Omental fat pad (tissue), 4 donors: ENCODE measurements around the gene CYFIP1. TPM values are rescaled to one million over a fixed set of nuclear protein-coding genes. Genes with fewer than 3 reads are reported as not detected.

Experiments used
- ATAC-seq: fragments of 150-250 bp; one replicate; pipeline ENCODE4 v1.9.1; 2016; ENCODE audit warnings: mild to moderate bottlenecking, moderate library complexity; ENCODE audit not compliant: low FRiP score
- DNase-seq: peaks from one replicate; pipeline ENCODE4 v3.0.0-alpha.2; 2019; ENCODE audit warnings: low spot score
- total RNA-seq, 4 donors: library from RNA; depleted of rRNA; stranded (reverse); fragments of >200 nt; gene quantifications; one replicate each; pipeline ENCODE4 v1.1.0, GENCODE V29; 2016
- TF ChIP-seq, protein P1 (sequence below), 3 donors: fragments of 450-650 bp; IDR thresholded peaks; one replicate each; pipeline ENCODE4 v1.5.1; 2016 to 2017; ENCODE audit warnings: antibody characterized with exemption in 3 of 3, mild to moderate bottlenecking in 3 of 3, moderate library complexity in 2 of 3

The CYFIP1 gene
- total RNA-seq, 4 donors from 2014 or later, result 86.4 to 129 (median 97.5) TPM

- DNase-seq, result no peak
- peak; percentile 19 for ATAC-seq
Measured at GRCh38 chr15:22979238-22980188, 655 bp downstream of the CYFIP1 start.

DNA sequence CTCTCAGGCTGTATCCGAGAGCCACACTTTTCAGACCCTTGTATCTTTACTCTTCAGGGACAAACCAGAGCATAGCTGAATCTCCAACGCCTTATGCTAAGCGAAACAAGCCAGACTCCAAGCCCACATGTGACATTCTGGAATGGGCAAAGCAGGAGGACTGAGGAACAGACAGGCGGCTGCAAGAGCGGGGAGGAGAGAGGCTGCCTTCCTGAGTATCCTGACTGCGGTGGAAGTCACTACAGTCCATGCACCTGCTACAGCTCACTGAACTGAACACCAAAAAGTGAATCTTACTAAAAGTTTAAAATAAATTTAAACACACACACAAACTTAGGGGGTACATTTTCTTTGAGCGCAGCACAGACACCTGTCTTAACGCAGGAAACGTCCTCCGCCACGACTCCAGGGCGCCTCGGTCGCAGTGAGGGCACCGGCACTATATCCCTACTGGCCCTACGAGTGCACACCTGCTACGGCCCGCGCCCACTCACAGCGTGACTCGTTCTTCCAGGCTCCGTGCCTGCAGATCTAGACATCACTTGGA, 1.4 kb downstream of the CYFIP1 start:
- TF ChIP-seq, protein P1, sequence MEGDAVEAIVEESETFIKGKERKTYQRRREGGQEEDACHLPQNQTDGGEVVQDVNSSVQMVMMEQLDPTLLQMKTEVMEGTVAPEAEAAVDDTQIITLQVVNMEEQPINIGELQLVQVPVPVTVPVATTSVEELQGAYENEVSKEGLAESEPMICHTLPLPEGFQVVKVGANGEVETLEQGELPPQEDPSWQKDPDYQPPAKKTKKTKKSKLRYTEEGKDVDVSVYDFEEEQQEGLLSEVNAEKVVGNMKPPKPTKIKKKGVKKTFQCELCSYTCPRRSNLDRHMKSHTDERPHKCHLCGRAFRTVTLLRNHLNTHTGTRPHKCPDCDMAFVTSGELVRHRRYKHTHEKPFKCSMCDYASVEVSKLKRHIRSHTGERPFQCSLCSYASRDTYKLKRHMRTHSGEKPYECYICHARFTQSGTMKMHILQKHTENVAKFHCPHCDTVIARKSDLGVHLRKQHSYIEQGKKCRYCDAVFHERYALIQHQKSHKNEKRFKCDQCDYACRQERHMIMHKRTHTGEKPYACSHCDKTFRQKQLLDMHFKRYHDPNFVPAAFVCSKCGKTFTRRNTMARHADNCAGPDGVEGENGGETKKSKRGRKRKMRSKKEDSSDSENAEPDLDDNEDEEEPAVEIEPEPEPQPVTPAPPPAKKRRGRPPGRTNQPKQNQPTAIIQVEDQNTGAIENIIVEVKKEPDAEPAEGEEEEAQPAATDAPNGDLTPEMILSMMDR (IDR thresholded peaks at IDR 0.05), result no peak
- DNase-seq (no peak), ATAC-seq (peak; percentile 38)

More at GRCh38 chr15:22979238-22980188, 655 bp downstream of the CYFIP1 start:
- TF ChIP-seq, protein P1 (IDR thresholded peaks at IDR 0.05), result no peak

GRCh38 chr15:22974745-22975144, 5.4 kb downstream of the CYFIP1 start:
- TF ChIP-seq, protein P1 (IDR thresholded peaks at IDR 0.05), result no peak
- no peak for ATAC-seq
- DNase-seq, result no peak

GRCh38 chr15:22973987-22974386, 6.2 kb downstream of the CYFIP1 start:
- no peak for DNase-seq
- TF ChIP-seq, protein P1 (IDR thresholded peaks at IDR 0.05), result no peak
- no peak for ATAC-seq

GRCh38 chr15:22973286-22973685, 6.9 kb downstream of the CYFIP1 start:
- TF ChIP-seq, protein P1 (IDR thresholded peaks at IDR 0.05), result no peak
- no peak for DNase-seq
- ATAC-seq, result no peak

DNA sequence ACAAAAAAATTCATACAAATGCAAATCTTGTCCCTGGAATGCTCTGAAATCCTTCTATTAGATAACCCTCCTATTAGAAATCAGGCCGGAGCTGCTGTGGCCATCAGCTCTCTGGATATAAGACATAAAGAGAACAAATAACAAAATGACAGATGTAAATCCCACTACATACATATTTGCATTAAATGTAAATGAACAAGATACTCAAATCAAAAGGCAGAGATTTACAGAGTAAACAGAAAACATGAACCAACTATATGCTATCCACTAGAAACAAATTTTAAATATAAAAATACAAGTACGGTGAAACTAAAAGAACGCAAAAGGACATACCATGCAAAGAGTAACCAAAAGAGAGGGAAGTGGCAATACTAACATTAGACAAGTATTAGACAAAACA, 10.7 kb downstream of the CYFIP1 start:
- ATAC-seq (no peak), DNase-seq (no peak)
- TF ChIP-seq, protein P1 (IDR thresholded peaks at IDR 0.05), result no peak
